GM19099 (cell line): Measurements from ENCODE around the gene SPATA31E1.

Experiments
- POLR2A ChIP-seq: IDR thresholded peaks from 3 replicates; pipeline ENCODE4 v1.6.1; 2011; ENCODE audit warnings: low read depth; ENCODE audit not compliant: insufficient read length; ENCODE audit errors: extremely low read depth

Gene SPATA31E1

DNA sequence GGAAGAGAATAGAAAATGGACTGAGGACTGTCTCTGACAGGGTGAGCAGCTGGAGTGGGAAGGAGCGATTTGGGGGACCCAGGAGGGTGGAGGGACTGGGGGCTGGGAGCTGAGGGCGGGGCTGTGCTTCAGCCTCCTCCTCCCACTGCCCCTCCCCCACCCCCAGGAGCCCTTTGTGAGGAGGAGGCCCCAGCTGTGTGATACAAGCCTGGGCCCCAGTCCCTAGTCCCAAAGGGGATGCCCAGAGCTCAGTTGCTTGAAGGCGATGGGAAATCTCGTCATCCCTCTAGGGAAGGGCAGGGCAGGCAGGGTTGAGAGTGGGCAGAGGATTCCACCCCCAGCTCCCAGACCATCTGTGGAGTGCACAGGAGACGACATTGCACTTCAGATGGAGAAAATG is at the start of gene SPATA31E1:
Gene SPATA31E1 (plus strand): TSS at position 251 of the 400 bp plus-strand sequence. CDS start 15 bp downstream, at position 266.
- TF ChIP-seq POLR2A: no peak

DNA sequence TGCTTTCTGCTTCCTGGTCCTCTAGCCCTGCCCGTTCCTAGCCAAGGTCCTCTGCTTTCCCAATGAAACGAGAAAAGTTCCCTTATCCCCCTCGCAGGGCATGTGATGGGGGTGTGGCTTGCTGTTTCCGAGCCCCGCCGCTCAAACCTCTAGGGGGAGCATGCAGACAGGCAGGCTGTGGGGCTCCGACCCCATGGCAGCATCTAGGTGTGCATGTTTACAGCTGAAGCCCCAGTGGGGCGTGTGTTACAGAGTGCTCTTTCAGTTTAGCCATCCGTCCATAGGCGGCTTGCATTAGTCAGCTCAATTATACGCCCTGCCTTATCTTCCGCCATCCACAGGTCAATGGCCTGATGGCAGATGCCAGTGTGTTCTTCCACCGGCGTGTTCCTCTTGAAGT is 48.3 kb upstream of the SPATA31E1 start:
- no peak for TF ChIP-seq POLR2A

DNA sequence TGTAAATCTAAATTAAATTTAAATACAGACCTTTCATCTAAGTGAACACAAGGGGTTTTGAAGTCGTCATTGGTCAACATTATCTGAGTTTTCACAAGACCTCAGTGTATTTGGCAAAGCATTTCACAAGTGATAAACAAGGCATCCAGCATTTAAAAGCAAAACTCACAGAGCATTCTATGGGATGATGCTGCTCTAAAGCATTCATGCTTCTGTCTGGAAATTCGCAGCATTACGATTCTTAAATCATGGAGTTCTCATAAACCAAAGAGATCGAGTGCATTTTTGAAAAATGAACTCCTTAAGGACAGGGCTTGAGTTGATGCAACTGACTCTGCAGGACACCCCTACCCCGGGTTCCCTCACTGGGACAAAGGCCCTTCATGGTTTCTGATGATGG is 46.1 kb upstream of the SPATA31E1 start:
- no peak for TF ChIP-seq POLR2A

DNA sequence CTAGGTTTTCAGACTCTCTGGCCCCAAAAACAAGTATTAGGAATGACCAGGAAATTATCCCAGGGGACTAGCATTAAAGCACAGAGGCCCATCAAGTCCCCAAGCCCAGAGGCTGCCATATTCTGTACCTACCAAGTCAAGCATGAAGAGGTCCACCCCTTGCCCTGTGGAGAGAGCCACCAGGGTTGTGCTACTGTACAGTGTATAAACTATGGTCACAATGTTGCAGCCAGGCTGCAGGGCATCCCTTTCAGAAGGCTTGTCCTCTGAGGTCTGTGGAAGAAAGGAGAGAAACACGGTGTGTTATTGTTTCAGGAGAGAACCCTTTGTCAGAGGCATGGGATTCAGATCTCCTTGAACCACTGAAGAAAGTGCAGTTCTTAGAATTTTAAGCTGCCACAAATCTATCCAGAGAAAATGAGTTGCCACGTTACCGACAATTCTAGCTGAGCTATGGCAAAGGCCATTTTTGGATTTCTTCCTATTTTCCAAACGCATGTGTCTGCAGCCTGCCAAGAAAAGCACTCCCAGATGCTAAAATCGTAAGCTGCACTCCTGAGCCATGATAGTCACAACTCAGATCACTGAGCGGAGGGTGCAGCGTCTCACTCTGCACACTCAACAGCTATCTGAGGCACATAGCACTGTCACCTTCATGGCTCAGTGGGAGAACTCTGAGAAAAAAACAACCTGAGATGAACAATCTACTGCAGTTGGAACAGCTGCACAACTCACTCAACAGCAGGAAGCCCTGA is 45.5 kb upstream of the SPATA31E1 start:
- no peak for TF ChIP-seq POLR2A

DNA sequence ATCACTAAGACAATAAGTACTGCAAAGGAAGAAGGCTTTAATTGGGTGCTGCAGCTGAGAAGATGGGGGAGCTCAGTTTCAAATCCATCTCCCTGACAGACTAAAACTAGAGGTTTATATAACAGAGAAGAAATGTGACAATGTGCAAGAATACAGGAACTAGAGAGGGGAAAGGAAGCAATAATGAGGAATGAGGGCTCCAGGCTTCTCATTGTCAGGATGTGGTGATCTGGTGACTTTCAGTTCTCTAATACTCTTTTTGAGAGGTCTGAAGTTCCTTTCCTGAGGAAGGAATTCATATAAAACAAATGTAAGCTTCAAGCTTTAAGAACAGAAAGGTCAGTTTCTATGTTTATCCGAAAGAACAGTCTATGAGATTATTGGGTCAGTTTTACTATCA is 42.5 kb upstream of the SPATA31E1 start:
- no peak for TF ChIP-seq POLR2A

DNA sequence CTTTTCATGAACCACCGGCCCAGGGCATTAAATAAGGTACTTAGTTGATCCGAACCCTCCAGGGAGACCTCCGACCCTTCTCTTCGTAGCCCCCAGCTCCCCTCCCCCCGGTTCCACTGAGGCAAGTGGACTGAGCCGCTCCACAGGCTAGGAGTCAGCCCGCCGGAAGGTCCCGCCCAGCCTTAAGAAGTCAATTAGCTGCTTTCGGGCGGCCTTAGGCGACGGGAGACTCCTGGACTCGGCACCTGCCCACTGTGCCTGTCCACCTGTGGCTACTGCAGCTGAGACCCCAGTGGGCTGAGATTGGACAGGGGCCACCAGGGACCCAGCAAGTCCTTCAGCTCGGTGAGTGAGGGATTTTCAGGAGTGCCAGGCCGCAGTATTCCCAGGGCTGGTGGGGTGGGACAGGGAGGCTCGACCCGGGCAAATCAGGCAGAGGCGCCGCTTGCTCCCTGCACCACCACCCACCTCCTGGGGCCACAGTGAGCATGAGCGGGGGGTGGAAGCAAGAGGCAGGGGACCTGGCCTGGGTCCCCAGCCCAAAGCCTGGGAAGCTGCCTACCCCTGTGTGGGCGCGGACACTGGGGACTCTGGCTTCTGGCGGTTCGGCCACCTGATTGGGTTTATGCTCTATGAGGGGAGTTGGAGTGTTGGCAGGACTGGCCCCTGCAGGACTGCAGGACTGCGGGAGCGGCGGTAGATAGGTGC is 39.6 kb upstream of the SPATA31E1 start:
- no peak for TF ChIP-seq POLR2A

DNA sequence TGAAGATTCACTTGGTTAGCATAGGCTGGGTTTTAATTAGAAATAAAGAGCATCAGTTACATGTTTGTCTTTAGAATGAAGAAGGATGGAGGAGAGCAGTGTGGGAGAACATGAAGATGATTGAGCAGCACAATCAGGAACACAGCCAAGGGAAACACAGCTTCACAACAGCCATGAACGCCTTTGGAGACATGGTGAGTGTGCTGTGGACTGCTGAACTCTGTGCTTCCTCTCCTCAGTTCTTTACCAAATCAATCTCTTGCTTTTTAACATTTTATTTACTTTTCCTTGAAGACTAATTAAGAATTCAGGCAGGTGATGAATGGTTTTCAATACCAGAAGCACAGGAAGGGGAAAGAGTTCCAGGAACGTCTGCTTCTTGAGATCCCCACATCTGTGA is 38.2 kb upstream of the SPATA31E1 start:
- no peak for TF ChIP-seq POLR2A

DNA sequence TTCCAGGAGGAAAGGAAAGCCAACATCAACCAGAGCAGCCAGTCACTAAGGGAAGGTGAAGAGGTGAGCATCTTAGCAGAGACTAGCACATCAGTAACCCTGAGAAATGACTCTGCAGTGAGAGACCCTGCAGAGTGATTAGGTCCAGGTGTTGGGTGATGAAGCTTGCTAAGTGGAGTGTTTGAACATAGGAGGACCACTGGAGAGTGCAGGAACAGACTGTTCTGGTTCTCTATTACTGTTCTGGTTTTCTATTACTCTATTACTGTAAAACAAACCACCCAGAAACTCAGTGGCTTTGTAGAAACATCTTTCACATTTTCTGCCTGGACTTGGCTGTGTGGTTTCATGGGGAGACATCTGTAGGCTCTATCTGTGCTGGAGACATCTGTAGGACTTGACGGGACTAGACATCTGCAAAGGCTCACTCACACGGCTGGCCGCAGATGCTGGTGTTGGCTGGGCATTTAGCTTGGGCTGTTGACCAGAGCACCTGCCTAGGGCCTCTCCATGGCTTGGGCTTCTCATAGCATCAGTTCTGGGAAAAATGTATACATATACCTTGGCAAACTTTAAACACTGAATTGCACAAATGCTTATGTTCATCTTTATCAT is 33.4 kb upstream of the SPATA31E1 start:
- TF ChIP-seq POLR2A: no peak

DNA sequence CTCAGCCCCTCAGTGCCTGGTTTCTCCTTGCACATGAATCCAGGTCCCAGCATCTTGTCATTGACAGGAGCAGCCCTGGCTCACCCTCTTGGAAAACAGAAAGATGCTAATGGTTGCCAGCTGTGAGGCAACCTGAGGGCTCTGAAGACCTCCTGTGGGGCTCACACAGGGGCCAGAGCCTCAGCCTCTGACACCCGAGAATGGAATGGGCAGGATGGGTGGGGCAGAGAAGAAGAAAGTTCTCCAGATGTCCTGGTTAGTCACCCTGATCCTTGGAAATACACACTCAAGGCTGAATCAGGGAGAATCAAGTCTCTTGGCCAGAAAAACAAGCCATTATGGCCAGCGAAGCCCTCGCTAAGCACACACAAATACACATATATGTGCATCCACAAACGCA is 32.3 kb upstream of the SPATA31E1 start:
- TF ChIP-seq POLR2A: no peak

DNA sequence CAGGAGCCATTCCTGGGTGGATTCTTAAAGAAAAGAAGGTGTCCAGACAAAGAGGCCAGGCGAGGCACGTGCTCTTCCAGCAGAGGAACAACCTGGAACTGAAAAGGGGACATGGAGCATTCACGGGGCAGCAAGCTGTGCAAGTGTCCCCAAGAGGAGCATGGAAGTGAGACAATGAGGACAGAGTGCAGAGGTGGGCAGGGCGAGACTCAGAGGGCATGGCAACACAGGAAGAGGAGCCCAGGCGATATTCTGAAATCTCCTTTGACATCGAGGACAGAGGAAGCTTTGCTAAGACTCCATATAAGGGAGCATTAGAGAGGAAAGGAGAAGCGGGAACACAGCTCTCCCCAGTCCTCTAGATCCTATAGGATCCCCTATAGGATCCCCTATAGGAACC is 29.4 kb upstream of the SPATA31E1 start:
- no peak for TF ChIP-seq POLR2A

DNA sequence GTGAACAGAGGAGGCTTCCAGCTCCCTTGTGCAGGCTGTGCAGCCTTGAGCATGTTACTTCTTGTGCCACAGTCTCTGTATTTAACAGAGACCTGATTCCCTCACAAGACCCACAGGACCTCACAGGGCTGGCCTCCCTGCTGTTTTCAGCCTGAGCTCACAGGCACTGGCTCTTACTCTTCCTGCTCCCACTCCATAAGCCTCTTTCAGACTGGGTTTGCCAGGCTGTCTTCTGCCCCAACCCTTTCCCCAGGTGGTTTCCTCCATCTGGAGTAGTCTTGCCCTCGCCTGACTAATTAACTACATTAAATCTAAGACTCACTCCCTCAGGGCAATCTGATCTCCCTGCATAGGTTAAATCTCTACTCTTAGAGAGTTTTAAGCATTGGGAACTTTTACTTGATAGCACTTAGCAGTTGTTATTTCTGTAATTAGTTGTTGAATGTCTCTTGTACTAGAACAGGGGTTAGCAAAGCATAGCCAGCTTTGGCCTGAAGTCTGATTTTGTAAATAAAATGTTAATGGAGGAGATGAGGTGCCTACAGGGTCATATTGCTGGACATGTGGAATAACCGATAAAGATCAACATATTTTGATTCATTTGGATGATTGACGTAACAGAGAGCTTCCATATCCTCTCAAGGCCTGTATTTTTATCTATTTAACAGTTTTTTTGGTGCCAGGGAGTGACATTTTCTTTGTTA is 28.6 kb upstream of the SPATA31E1 start:
- TF ChIP-seq POLR2A: no peak

DNA sequence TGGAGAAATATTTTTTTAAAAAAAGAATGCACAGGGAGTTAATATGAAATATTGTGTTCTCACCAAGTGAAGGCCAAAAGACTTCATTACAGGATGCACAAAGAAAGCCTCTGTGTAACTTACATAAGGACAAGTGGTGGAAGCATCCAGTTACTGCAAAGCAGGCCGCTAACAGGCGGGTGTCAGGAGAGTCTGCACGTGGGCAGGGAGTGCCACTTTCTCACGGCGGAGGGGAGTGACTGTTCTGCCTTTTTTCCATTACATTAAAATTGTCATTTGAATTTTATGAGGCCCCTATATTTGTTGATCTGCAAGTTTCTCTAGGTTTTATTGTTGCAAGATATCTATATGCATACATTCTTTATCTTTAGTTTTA is 28.1 kb upstream of the SPATA31E1 start:
- TF ChIP-seq POLR2A: no peak

DNA sequence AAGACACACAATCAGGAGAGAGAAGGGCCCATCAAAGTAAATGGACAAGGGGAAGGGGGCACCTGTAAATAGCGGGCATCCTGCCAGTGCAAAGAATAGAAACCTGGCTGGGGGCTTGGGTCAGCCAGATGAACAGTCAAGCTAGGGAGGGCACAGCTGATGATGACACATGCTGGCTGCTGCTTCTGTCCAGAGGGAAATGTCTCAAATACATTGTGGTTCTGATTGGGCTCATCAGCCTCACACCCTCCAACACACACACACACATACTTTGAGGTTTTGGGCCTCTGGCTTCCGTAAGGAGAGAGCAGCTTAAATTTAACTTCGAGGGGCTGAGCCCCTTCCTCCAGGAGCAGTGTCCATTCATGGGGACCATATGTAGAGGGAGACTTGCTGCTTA is 27.6 kb upstream of the SPATA31E1 start:
- no peak for TF ChIP-seq POLR2A

DNA sequence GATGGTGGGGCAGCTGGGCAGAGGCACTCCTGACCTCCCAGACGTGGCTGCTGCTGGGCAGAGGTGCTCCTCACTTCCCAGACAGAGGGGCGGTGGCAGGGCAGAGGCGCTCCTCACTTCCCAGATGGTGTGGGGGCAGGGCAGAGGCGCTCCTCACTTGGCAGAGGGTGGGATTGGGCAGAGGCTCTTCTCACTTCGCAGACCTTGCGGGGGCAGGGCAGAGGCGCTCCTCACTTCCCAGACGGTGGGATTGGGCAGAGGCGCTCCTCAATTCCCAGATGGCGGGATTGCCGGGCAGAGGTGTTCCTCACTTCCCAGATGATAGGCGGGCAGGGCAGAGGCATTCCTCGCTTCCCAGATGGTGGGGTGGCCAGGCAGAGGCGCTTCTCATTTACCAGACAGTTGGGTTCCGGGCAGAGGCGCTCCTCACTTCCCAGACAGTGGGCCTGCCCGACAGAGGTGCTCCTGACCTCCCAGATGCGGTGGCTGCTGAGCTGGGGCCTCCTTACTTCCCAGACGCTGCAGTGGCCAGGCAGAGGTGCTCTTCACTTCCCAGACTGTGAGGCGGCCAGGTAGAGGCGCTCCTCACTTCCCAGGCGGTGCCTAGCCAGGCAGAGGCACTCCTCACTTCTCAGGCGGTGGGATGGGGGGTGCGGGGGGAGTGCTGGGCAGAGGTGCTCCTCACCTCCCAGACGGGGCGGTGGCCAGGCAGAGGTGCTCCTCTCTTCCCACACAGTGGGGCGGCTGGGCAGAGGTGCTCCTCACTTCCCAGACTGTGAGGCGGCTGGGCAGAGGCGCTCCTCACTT is 25.3 kb upstream of the SPATA31E1 start:
- TF ChIP-seq POLR2A: no peak

DNA sequence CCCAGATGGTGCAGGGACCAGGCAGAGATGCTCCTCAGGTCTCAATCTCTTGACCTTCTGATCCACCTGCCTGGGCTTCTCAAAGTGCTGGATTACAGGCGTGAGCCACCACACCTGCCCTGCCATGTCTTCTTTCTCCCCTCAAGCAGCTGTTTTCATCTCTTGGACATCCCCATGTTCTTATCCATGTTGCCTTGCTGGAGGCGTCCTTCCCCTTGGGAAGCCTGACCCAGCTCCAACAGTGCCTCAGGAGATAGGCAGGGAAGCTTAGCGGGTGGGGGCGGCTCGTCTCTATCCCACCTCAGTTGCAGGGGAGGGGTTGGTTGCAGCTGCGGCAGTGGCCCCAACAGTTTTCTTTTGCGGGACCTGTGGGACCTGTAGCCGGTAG is 24.7 kb upstream of the SPATA31E1 start:
- no peak for TF ChIP-seq POLR2A
